Measurements from ENCODE around the gene NBPF11.
A peak's percentile ranks its signal among the peaks of the same experiment; 100 is the strongest.
"Not testable (repeated sequence)": the region's sequence is repeated elsewhere in the genome, so short reads cannot be mapped to it uniquely, and the experiment has no call there.

The NBPF11 gene, protein sequence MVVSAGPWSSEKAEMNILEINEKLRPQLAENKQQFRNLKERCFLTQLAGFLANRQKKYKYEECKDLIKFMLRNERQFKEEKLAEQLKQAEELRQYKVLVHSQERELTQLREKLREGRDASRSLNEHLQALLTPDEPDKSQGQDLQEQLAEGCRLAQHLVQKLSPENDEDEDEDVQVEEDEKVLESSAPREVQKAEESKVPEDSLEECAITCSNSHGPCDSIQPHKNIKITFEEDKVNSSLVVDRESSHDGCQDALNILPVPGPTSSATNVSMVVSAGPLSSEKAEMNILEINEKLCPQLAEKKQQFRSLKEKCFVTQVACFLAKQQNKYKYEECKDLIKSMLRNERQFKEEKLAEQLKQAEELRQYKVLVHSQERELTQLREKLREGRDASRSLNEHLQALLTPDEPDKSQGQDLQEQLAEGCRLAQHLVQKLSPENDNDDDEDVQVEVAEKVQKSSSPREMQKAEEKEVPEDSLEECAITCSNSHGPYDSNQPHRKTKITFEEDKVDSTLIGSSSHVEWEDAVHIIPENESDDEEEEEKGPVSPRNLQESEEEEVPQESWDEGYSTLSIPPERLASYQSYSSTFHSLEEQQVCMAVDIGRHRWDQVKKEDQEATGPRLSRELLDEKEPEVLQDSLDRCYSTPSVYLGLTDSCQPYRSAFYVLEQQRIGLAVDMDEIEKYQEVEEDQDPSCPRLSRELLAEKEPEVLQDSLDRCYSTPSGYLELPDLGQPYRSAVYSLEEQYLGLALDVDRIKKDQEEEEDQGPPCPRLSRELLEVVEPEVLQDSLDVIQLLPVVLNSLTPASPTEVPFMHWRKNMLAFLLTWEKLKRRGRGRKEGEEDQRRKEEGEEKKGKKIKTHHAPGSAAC

DNA sequence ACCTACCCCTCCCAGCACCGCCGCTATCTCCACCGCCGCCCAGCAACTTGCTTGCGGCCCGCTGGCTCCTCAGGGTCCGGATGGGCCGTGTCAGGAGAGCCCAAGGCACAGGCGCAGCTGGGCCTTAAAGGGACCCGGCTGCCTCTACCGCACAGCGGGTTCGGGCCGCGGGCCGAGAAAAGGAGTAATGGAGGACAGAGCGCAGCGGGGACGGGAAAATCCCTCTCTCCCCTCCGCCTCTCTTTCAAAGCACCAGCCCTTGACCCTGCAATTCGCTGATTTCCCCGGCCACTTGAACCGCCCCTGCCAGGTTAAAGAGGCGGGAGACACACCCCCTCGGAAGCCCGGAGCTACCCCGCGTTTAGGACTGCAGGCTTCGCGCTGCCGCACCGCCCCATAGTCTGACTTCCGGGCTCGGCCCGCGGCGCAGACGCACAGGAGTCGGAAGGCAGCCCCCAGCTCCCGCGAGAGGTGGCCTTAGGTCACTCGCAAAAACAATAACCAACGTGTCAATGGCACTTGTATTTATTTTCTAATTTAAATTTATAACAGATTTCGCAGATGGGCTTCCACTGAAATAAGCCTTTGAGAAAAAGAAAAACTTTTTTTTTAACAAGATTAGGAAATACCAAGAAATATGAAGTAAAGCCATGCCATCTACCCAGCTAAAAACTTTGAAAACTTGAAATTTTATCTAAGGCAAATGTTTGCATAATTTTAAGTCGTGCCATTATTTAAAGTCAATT is at the start of gene NBPF11:
NBPF11 (minus strand) TSS at position 371 of the 746 bp plus-strand sequence. CDS start 25,278 bp downstream, outside the sequence.
- DNase-seq (ENCODE audit: low read depth) = peak; percentile 69

DNA sequence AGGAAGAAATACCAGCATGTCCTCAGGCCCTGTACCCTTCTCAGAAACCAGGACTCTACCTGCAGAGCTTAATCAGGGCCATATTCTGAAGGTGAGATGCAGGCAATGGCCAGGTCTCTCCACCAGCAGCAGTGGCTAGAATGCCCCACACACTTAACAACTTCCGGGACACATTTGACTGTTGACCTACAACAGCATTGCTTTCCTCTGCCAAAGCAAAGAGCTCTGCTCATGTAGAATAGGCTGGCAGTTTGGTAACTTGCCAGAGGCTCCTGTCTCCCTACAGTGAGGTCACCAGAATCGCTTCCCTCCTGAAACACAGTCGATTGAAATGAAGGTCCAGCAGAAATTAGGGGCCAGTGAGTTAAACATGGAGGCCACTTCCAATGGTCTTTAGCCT is 45.3 kb upstream of the NBPF11 start:
- not testable (repeated sequence) for DNase-seq (ENCODE audit: low read depth)

DNA sequence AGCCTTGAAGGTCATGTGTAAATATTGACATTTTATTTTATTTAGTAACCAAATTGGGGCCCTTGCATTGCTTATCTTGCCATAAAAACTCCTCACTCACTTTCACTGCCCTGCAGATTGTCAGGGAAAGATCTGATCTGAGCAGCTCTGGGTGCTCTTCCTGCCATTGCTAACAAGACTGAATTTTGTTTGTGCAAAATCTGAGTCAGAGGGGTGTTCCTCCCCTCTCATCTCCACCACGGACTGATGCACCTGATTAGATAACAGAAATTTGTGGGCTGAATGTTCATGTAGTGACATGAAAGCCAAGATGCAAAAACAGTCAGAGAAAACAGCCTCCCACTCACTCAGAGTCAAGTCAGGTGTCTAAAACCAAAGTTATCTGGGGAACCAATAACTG is 44.9 kb upstream of the NBPF11 start:
- not testable (repeated sequence) for DNase-seq (ENCODE audit: low read depth)

DNA sequence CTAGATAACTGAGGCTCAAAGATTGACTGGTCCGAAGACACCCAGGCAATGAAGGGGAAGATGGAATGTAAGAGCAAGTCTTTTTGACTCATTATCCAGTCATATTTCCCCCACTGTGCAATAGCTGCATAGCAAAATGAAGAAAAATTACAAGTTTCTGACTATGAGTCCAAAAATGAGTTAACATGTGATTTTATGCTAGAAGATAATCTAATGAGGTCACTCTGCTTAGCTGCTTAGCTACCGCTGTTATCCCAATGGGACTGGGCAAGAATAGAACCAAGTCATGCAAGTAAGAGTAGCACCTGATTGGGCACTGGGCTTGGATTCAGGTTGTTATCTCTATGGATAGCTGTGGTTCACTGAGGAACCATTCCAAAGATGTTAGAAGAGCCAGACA is 43.0 kb upstream of the NBPF11 start:
- not testable (repeated sequence) for DNase-seq (ENCODE audit: low read depth)

DNA sequence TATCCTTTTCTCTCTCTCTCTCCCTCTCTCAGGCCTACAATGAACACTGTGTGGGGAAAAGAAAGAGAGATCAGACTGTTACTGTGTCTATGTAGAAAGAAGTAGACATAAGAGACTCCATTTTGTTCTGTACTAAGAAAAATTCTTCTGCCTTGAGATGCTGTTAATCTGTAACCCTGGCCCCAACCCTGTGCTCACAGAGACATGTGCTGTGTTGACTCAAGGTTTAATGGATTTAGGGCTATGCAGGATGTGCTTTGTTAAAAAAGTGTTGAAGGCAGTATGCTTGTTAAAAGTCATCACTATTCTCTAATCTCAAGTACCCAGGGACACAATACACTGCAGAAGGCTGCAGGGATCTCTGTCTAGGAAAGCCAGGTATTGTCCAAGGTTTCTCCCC is 36.7 kb upstream of the NBPF11 start:
- DNase-seq (ENCODE audit: low read depth) = not testable (repeated sequence)

DNA sequence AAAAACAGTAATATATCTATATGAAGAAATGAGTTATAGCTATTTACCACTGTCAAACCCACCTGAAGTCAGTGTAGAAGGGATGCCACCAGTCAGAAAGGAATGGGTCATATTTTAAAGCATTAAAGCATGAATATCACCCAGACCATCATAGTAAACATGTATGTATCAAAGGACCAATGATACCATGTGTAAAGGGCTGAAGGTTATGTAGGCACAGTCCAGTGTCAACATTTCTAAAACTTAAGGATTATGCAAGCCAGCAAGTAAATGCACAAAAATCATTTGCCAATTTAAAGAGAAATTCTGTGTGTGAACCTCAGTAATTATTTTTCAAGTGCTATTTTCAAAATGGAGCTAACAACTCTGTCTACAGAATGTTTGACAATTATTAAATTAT is 26.6 kb upstream of the NBPF11 start:
- not testable (repeated sequence) for DNase-seq (ENCODE audit: low read depth)

DNA sequence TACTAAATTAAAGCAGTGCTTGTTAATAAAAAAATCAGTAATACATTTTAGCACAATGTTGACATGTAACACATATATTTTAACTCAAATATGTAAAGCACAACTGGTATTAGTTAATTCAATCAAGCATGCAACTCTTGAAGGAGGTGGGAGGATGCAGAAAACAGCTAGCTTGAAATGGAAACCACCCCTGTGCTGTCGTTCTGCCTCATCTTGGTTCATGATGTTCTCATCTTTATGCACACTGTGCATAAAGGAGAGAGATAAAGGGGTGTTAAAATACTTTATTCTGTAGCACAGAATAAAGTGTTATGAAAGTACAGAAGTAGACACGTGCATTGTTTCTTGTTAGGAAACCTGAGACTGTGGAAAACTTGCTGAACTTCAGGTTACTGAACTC is 23.3 kb upstream of the NBPF11 start:
- DNase-seq (ENCODE audit: low read depth) = not testable (repeated sequence)

DNA sequence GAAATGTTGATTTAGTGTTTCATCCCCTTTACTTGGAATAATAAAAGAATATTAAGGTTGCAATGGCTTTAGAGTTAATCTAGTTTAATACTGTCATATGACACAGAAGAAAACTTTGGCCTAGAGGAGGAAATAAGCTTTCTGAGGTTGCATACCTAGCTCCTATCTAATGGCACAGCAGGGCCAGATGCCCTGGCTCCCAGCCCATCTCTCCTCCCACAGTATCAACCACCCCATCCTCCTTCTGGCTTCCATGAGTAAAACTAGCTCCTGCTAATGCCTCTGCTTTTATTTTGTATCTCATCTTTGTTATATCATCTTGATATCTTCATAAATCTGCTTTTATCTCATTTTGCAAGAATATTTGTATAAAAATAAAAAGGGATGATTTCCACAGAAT is 19.9 kb upstream of the NBPF11 start:
- not testable (repeated sequence) for DNase-seq (ENCODE audit: low read depth)

DNA sequence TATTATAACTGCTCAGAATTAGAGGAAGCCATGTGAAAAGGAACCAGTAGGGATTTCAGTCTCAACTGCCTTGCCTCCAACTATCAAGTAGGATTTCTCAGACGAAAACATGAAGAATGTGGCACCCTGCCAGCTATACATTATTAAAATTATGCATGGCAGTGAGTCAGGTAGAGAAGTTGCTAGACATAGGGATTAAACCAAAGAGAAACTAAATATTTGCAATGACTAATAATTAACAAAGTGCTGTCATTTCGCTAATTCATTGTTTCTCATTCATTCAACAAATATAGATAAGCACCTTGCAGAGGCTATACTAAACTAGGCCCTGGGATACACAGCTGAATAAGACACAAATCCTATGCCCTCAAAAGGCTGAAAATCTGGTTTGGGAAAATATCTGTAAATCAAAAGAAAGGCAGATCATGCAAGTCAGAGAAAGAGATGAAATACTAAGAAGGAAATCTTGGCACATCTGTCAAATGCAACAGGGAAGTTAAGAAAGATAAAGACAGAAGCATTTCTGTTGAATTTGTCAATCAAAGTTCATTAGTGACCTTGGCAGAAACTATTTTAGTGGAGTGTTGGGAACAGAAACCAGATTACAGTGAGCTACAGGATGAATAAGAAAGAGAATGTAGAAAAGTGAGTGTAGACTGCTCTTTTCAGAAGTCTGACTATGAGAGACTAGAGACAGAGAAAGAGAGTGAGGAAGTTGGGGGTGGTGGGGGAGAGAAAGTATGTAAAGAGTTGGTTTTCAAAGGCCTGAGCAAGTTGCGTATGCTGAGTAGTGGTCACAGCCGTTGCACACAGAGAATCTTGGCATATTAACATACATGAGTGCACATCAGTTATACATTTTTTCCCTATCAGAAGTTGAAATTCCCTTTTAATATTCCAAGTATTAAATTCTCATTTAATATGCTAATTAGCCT is 14.7 kb upstream of the NBPF11 start:
- DNase-seq (ENCODE audit: low read depth) = no peak

DNA sequence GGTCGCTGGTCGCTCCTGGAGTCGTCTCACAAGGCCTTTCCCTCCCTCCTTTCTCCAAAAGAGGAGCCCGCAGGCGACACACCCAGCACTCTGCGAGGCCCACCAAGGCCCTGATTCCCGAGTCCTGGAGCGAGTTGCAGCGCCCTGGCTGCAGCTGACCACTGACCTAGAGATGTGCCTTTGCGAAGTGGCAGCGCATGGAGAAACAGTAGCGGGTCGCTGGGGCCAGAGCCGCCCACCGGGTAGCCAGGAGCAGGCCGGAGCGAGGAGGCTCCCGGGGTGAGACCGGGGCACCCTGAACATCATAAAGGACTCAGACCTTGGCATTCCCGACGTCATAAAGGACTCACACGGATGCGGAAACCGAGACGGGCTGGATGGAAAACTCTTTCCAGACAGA is 10.3 kb upstream of the NBPF11 start:
- DNase-seq (ENCODE audit: low read depth) = no peak

DNA sequence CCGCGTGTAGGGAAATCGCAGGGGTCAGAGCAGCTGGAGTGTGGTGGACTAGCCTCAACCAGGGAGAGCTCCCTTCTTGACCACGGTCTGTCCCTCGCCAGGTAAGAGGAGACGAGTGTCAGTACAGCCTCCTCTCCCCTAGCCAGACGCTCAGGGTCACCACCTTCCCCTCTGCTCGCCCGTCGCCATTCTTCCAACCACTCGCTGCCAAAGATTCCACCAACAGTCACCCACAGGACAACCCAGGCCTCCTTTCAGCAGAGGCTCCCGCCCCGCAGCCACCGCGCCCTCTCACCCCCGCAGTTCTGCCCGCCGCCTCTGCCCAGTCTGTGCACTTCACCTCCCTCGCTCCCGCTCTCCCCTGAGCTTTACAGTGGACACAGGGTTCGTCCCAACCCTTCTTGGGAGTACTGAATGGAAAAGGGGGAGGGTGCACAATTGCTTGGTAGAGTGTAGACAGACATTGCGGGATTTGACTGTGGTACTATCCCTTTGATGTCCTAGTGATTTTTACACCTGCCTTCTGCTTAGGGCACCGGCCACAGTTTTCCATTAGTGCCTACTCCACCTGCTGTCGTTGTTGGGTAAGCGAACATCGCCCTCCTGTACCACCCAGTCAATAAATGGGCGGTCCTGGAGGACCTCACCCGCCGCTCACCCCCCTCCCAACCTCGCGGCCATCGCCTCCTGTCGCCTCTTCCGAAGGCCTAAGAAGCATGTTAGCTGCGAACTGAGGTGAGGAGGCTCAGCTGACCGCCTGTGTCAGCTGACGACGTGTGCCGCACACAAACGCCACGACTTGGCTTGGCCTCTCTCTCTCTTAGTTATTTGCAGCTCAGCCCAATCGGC is 9.2 kb upstream of the NBPF11 start:
- DNase-seq (ENCODE audit: low read depth) = no peak

DNA sequence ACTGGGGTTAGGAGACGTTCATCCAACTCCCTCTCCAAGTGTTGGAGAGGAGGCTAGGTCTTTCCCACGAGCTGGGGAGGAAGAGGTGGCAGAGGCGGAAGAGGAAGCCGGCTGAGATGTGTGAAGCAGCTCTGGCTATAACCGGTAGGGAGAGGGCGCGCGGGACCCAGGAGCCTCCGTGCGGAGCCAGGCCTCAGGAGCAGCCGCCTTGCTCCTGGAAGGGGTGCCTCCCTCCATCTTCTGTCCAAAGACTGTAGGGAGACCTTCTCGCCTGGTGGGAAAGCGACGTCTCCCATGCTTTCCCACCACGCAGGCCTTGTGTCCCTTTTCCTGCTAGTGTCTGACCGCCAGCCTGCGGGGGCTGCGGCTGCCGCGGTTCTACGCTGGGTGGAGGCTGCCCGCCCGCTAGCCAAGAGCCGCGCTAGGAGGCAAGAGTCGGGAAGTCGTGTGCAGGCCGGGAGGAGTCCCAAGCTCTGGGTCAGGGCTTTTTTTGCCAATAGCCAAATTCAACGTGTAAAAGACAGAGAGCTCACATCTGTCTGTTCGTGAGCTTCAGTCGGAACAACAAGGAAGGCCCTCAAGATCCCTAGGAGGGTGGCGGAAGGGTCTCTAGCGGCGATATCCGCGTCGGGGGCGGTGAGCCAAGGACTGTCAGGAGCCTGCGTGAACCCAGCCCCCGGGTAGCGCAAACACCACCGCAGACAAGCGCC is 8.4 kb upstream of the NBPF11 start:
- no peak for DNase-seq (ENCODE audit: low read depth)

DNA sequence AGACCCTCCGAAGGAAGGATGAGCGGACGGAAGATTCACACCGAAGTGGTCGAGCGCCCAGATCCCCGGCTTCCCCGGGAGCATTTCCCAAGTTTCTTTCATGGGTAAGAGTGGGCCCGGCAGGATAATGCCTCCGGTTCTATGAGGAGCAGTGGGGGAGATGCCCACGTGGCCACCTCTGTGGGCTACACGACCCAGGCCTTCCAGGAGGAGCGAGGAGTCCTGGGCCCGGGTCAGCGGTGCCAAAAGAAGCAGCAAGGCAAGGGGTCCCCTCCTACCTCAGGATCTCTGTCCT is 7.9 kb upstream of the NBPF11 start:
- no peak for DNase-seq (ENCODE audit: low read depth)

DNA sequence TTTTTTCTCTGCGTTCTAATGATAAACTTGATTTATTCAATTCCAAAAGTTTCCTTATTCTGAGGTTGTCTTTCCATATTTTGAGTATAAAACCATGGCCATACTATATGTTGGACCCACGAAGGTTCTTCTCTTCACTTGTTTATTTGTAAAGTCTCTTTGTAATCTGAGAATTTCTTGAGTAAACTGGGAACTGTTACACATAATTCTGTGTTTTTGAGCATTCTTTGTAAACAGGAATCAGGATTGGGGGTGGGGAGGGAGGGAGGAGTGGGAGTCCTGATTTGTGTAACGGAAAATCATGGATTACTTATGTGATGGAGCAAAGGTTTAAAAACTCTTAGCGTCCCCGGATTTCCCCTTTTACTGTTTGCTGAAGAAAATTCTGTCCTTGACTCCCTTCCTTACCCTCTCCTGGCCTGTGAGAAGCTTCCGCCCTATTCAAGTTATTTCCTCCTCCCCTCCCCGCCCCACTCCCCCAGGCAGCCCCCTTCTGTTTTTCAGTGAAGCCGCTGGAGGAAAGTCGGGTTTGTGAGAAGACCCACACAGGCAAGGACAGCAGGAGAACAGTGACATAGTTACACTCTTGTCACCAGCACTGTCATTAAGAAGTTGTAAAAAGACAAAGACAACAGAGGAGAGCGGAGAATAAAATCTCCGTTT is 6.4 kb upstream of the NBPF11 start:
- DNase-seq (ENCODE audit: low read depth) = no peak

DNA sequence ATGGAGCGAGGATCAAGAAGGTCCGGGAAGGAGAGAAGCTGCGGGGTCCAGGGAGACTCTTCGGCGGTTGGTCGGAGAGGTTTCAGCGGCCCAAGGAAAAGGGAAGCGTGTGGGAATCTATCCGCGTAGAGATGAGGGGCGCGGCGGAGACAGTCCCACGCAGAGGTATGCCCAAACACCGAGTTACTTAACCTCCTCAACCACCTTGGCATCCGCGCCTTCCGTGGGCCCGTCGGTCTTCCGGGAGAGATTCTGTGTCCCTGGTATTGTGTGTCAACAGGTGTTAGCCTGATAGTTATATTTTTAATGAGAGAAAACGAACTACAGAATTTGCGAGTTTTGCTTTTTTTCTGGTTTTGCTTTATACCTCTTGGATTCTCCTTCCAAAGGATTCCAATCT is 5.7 kb upstream of the NBPF11 start:
- not testable (repeated sequence) for DNase-seq (ENCODE audit: low read depth)

DNA sequence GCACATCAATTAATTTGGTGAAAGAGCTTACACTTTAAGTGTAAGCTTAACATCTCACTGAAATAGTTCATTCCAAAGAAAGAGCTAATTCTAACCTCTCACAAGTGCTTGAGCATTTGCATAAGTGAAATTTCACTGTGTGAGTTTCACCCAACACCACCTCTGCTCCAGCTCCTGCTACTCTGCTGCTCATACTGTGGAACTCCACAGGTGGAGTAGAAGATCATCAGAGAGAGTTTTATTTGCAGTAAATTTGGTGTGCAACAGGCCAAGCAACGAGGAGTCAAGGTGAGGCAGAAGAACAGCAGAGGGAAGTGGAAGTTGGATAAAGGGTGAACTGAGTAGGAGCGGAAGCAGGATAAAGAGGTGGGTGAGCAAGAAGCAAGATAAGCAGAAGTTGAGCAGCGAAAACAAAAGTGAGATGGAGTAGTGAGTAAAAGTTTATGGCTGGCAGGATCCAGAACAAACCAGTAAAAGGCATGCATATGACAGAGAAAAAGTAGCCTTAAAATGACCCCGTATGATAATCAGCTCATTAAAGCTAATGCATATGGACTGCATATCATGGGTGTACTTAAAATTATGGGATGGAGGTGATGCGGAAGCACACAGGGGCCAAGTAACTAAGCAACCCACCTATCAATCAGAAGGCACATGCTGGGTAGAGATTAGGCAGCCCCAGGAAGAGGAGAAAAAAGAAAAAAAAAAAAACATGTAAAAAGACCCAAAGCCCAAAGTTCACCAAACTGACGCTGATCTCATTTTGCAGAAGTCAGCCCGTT is 3.6 kb upstream of the NBPF11 start:
- DNase-seq (ENCODE audit: low read depth) = not testable (repeated sequence)

DNA sequence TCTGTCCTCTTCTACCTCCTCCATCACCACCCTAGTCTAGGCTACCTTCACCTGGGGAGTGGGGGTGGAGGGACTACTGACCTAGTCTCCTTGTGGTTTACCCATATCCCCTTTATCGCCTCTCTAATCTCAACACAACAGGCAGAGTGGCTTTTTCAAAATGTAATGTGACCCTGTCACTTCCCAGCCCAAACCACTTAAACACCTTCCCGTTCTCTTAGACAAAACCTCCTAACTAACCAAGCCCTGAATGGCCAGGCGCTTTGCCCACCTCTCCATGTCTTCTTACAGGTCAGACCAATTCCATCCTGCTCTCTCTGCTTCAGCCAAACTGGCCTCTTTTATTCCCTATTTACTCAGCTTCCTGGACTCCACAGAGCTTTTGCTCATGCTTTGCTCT is 714 bp upstream of the NBPF11 start:
- not testable (repeated sequence) for DNase-seq (ENCODE audit: low read depth)

DNA sequence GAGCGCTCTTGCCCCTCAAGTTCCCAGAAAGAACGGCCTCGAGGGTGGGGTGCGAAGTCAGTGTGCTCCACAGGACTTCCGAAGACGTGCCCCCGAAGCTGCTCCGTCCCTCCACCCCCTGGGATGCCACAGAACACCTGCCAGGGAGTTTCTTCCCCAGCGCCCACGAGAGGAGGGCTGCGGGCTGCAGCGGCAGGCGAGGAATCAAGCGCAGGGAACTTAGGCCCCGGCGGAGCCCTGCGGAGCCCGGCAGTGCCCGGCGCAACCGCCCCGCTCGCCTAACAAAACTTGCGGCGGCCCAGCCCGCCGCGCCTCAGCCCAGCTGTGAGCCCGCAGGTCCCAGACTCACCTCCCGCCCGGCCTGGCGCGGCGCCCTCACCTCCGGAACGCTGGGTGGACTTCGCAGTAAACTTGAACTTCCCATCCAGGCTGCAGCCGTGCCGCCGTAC is 686 bp downstream of the NBPF11 start:
- DNase-seq (ENCODE audit: low read depth) = not testable (repeated sequence)
